Measurements from ENCODE around the gene ADIPOR2. TPM values are rescaled to one million over a fixed set of nuclear protein-coding genes. Genes with fewer than 3 reads are reported as not detected.

Gene ADIPOR2
- total and polyA plus RNA-seq, 9 donors = 21.5 to 91.8 (median 42.0) TPM

- WGBS, 3 donors = 76 to 83% (median 77%) methylated on average over 7 of the region's 7 CpGs
- no peak for DNase-seq
- intact Hi-C loops (cut with DNase I) = loop anchor here in 3 of 4 donors (2.0 to 10.0 kb wide), 5 partner anchors 138 to 484 kb away; no protein-coding TSS in a partner anchor
- H3K4me3 ChIP-seq = no peak overlapping the region
- H3K27ac ChIP-seq = no peak overlapping the region
- H3K27me3 ChIP-seq = no peaks in the 10 kb centered on the region
- TF ChIP-seq, protein P1, sequence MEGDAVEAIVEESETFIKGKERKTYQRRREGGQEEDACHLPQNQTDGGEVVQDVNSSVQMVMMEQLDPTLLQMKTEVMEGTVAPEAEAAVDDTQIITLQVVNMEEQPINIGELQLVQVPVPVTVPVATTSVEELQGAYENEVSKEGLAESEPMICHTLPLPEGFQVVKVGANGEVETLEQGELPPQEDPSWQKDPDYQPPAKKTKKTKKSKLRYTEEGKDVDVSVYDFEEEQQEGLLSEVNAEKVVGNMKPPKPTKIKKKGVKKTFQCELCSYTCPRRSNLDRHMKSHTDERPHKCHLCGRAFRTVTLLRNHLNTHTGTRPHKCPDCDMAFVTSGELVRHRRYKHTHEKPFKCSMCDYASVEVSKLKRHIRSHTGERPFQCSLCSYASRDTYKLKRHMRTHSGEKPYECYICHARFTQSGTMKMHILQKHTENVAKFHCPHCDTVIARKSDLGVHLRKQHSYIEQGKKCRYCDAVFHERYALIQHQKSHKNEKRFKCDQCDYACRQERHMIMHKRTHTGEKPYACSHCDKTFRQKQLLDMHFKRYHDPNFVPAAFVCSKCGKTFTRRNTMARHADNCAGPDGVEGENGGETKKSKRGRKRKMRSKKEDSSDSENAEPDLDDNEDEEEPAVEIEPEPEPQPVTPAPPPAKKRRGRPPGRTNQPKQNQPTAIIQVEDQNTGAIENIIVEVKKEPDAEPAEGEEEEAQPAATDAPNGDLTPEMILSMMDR (IDR thresholded peaks at IDR 0.05) = no peak
- TF ChIP-seq EP300 (IDR thresholded peaks at IDR 0.05) (no peak), POLR2A (IDR thresholded peaks at IDR 0.05) (no peak)
- peaks cover 3% of the 10 kb centered on the region for H3K4me1 ChIP-seq (ENCODE audit: insufficient read depth)
- H3K36me3 ChIP-seq = no peaks in the 10 kb centered on the region
- no peaks in the 10 kb centered on the region for H3K9me3 ChIP-seq
These were observed 99.6 kb downstream of the ADIPOR2 start for GRCh38 chr12:1790444-1790843.

DNA sequence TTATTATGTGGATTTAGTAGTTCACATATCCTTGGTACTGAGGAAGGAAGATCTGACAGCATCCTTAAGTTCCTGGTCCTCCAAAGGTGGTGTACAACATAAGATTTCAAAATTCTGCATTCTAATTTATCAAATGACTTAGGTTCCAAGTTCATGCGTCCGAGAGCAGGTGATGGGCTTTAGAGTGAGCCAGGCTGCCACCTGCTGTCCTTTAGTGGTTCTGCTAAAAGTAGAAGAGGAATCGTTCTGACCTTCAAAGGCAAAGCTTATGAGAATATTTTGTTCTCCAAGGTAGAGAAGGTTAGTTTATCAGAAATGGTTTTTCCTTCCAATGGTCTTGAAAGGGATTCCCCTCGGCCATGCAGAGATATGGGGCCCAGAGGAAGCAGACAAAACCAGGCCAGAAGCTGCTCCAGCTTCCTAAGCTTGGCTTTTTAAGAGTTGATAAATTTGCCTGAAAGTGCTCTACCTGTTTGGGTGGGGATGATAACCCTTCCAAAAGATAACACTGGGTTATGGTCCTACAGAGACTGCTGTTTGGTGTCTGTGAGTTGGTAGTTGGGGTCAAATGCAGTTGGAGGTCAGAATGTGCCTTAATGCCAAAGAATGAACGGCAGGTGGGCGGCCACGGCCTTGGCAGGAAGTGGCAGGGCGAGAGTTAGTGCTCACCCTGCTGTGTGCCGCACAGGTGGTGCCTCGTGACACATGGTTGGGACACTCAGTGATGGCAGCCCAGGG, 100.4 kb downstream of the ADIPOR2 start:
- no peaks in the 10 kb centered on the region for H3K9me3 ChIP-seq
- no peak for TF ChIP-seq EP300 (IDR thresholded peaks at IDR 0.05)
- TF ChIP-seq, protein P1 (IDR thresholded peaks at IDR 0.05) = peak; percentile 55 to 92 (median 83)
- no peak for TF ChIP-seq POLR2A (IDR thresholded peaks at IDR 0.05)
- H3K27ac ChIP-seq = no peak overlapping the region
- H3K4me1 ChIP-seq (ENCODE audit: insufficient read depth) = peaks cover 3% of the 10 kb centered on the region
- no peak overlapping the region for H3K4me3 ChIP-seq
- peak in 4 of 5 donors; percentile 58 to 79 (median 71) for DNase-seq
- intact Hi-C loops (cut with DNase I) = loop anchor here in 3 of 4 donors (2.0 to 10.0 kb wide), 5 partner anchors 138 to 484 kb away; no protein-coding TSS in a partner anchor
- 34 to 50% (median 48%) methylated on average over 10 of the region's 10 CpGs for WGBS, 3 donors
- H3K27me3 ChIP-seq = no peaks in the 10 kb centered on the region
- no peaks in the 10 kb centered on the region for H3K36me3 ChIP-seq

- Histone ChIP-seq H3K27me3 (no peaks in the 10 kb centered on the region), H3K4me1 (ENCODE audit: insufficient read depth) (peaks cover 3% of the 10 kb centered on the region), H3K27ac (no peak overlapping the region), H3K4me3 (no peak overlapping the region), H3K36me3 (no peaks in the 10 kb centered on the region), H3K9me3 (no peaks in the 10 kb centered on the region)
- no peak for DNase-seq
- WGBS, 3 donors = 69 to 80% (median 78%) methylated on average over 6 of the region's 6 CpGs
- TF ChIP-seq, protein P1 (IDR thresholded peaks at IDR 0.05) = no peak
- no peak for TF ChIP-seq EP300 (IDR thresholded peaks at IDR 0.05)
- intact Hi-C loops (cut with DNase I) = loop anchor here in 3 of 4 donors (2.0 to 10.0 kb wide), 4 partner anchors 140 to 482 kb away; no protein-coding TSS in a partner anchor
These were observed 101.5 kb downstream of the ADIPOR2 start for GRCh38 chr12:1792406-1792805.

- no peaks in the 10 kb centered on the region for H3K36me3 ChIP-seq
- intact Hi-C loops (cut with DNase I) = loop anchor here in 3 of 4 donors (2.0 to 10.0 kb wide), 4 partner anchors 141 to 481 kb away; no protein-coding TSS in a partner anchor
- DNase-seq = no peak
- no peak overlapping the region for H3K27ac ChIP-seq
- H3K4me3 ChIP-seq = no peak overlapping the region
- no peaks in the 10 kb centered on the region for H3K27me3 ChIP-seq
- H3K9me3 ChIP-seq = no peaks in the 10 kb centered on the region
- H3K4me1 ChIP-seq (ENCODE audit: insufficient read depth) = peaks cover 3% of the 10 kb centered on the region
- 84 to 89% (median 88%) methylated on average over 26 of the region's 26 CpGs for WGBS, 3 donors
- TF ChIP-seq, protein P1 (IDR thresholded peaks at IDR 0.05) = no peak
- TF ChIP-seq POLR2A (IDR thresholded peaks at IDR 0.05) (no peak), EP300 (IDR thresholded peaks at IDR 0.05) (no peak)
These were observed 102.7 kb downstream of the ADIPOR2 start for GRCh38 chr12:1793426-1794210.

Data from ovary (tissue), 9 donors.